Measurements from ENCODE around the gene CYP19A1. TPM values are rescaled to one million over a fixed set of nuclear protein-coding genes. Genes with fewer than 3 reads are reported as not detected.
"Not testable (repeated sequence)": the region's sequence is repeated elsewhere in the genome, so short reads cannot be mapped to it uniquely, and the experiment has no call there.

CYP19A1 gene
- total RNA-seq, 1 donor from 2014 or later, result 0.07 TPM

DNA sequence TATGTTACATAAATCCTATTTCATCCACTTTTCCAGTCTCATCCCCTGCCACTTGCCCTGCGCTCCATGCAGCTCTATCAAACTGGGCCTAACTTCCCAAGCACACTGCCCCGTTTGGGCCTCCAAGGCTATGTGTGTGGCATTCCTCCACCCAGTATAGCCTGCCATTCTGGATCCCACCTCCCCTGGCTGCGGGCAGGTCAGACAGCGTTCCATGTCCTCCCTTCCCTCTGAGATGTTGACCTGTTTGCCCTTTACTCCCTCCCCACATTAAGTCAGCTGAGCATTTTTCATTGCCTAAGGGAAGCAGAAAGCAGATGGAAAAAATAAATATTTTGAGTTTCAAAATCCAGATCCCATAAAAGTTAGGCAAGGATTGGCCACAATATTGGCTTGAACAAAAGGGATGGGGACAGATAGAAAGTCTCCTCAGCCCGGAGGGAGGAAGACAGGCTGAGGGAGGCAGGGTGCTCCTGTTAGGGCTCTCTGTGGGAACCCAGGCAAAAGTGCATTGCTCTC lies 73.3 kb downstream of the CYP19A1 start:
- intact Hi-C loops (cut with micrococcal nuclease), result no loop called here
- ChIA-PET POLR2A (no interaction called here), CTCF (no interaction called here)
- no peak for DNase-seq
- Mint-ChIP-seq H3K27ac (no peak overlapping the region), H3K9me3 (peaks cover 3% of the 10 kb centered on the region), H3K4me3 (no peak overlapping the region), H3K4me1 (peaks cover 7% of the 10 kb centered on the region), H3K36me3 (ENCODE audit: low read depth) (no peaks in the 10 kb centered on the region), H3K27me3 (peaks cover 32% of the 10 kb centered on the region)
- TF ChIP-seq, protein P1, sequence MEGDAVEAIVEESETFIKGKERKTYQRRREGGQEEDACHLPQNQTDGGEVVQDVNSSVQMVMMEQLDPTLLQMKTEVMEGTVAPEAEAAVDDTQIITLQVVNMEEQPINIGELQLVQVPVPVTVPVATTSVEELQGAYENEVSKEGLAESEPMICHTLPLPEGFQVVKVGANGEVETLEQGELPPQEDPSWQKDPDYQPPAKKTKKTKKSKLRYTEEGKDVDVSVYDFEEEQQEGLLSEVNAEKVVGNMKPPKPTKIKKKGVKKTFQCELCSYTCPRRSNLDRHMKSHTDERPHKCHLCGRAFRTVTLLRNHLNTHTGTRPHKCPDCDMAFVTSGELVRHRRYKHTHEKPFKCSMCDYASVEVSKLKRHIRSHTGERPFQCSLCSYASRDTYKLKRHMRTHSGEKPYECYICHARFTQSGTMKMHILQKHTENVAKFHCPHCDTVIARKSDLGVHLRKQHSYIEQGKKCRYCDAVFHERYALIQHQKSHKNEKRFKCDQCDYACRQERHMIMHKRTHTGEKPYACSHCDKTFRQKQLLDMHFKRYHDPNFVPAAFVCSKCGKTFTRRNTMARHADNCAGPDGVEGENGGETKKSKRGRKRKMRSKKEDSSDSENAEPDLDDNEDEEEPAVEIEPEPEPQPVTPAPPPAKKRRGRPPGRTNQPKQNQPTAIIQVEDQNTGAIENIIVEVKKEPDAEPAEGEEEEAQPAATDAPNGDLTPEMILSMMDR (IDR thresholded peaks at IDR 0.05), result no peak
- ATAC-seq (ENCODE audit: low read depth), result no peak

DNA sequence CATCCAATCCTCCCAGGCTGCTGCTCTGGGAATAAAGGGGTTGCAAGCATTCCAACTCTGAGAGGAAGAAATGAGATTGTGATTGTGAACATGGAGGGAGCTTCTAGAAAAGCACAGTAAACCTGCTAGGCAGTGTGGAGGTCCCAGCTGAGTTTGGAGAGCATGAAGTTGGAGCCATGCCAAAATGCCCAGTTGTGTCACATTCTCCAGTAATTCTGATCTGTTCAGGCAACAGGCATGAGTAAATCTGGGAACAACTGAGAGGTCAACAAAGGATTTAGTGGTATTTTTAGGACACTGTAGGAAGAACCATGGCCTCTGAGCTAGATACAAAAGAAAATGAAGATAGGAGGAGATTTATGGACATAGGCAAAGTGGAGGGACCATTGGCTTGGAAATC lies 74.7 kb downstream of the CYP19A1 start:
- DNase-seq (no peak), ATAC-seq (ENCODE audit: low read depth) (no peak)
- TF ChIP-seq, protein P1 (IDR thresholded peaks at IDR 0.05), result no peak
- intact Hi-C loops (cut with micrococcal nuclease), result no loop called here
- H3K27me3 Mint-ChIP-seq, result peaks cover 32% of the 10 kb centered on the region
- peaks cover 7% of the 10 kb centered on the region for H3K4me1 Mint-ChIP-seq
- no peak overlapping the region for H3K27ac Mint-ChIP-seq
- CTCF ChIA-PET, result no interaction called here
- no peaks in the 10 kb centered on the region for H3K36me3 Mint-ChIP-seq (ENCODE audit: low read depth)
- peaks cover 3% of the 10 kb centered on the region for H3K9me3 Mint-ChIP-seq
- POLR2A ChIA-PET, result no interaction called here
- H3K4me3 Mint-ChIP-seq, result no peak overlapping the region

- H3K9me3 Mint-ChIP-seq, result peaks cover 3% of the 10 kb centered on the region
- DNase-seq (no peak), ATAC-seq (ENCODE audit: low read depth) (no peak)
- ChIA-PET CTCF (no interaction called here), POLR2A (no interaction called here)
- no peak overlapping the region for H3K27ac Mint-ChIP-seq
- intact Hi-C loops (cut with micrococcal nuclease), result no loop called here
- H3K4me1 Mint-ChIP-seq, result peaks cover 6% of the 10 kb centered on the region
- H3K36me3 Mint-ChIP-seq (ENCODE audit: low read depth), result no peaks in the 10 kb centered on the region
- H3K4me3 Mint-ChIP-seq, result no peak overlapping the region
- TF ChIP-seq, protein P1 (IDR thresholded peaks at IDR 0.05), result no peak
- peaks cover 30% of the 10 kb centered on the region for H3K27me3 Mint-ChIP-seq
These were observed 75.3 kb downstream of the CYP19A1 start for GRCh38 chr15:51263116-51263515.

DNA sequence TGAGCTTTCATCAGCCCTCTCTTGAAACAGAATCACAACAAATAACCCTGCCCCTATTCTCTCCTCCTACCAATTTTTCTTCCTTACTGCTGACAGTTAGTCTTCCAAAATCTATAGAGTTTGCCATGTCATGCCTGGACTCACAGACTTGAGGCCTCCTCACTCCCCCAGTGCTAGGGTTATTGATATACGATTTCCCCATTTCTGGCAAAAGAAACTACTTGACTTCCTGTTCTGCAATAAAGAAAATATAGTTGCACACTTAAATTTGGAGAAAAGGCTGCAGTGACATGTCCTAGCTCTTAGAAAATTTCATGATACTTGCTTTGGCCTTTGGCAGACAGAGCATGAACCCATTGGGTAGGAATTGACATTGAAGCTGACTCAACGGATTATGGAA lies 75.9 kb downstream of the CYP19A1 start:
- intact Hi-C loops (cut with micrococcal nuclease), result no loop called here
- no peak overlapping the region for H3K4me3 Mint-ChIP-seq
- DNase-seq (no peak), ATAC-seq (ENCODE audit: low read depth) (no peak)
- peaks cover 3% of the 10 kb centered on the region for H3K9me3 Mint-ChIP-seq
- TF ChIP-seq, protein P1 (IDR thresholded peaks at IDR 0.05), result no peak
- POLR2A ChIA-PET, result no interaction called here
- peaks cover 30% of the 10 kb centered on the region for H3K27me3 Mint-ChIP-seq
- CTCF ChIA-PET, result no interaction called here
- no peaks in the 10 kb centered on the region for H3K36me3 Mint-ChIP-seq (ENCODE audit: low read depth)
- H3K27ac Mint-ChIP-seq, result no peak overlapping the region
- peaks cover 4% of the 10 kb centered on the region for H3K4me1 Mint-ChIP-seq

DNA sequence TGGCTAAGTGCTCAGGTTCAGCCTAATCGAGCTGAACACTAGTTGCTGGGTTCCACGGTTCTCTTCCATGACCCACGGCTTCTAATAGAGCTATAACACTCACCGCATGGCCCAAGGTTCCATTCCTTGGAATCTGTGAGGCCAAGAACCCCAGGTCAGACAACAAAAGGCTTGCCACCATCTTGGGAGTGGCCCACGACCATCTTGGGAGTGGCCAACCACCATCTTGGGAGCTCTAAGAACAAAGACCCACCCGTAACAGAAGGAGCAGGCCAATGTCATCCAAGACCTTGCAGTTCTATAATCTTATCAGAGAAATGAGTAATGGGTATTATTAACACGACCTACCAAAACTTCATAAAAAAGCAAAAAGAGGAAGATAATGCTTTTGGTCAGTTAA lies 77.3 kb downstream of the CYP19A1 start:
- peaks cover 28% of the 10 kb centered on the region for H3K27me3 Mint-ChIP-seq
- POLR2A ChIA-PET; DNase-seq; H3K27ac Mint-ChIP-seq; H3K4me3 Mint-ChIP-seq; H3K4me1 Mint-ChIP-seq; H3K36me3 Mint-ChIP-seq (ENCODE audit: low read depth); H3K9me3 Mint-ChIP-seq; CTCF ChIA-PET; intact Hi-C loops (cut with micrococcal nuclease); ATAC-seq (ENCODE audit: low read depth): not testable (repeated sequence)

DNA sequence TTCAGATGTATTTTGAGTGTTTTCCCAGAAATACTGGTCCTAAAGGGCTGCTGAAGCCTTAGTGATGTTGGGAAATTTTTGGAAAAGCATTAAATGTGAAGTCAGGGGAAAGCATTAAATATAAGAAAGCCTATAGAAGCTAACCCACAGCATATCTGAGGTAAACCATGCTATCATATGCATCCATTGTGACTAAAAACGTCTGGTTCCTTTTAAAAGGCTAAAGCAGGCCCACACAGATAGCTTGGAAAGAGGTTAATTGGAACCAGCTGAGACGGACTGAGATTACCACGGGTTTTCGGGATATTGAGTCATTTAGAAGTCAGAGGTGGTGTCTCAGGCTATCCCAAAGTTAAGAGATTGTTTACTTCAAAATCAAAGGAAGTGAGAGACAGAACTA lies 78.2 kb downstream of the CYP19A1 start:
- intact Hi-C loops (cut with micrococcal nuclease), result no loop called here
- H3K9me3 Mint-ChIP-seq, result peaks cover 3% of the 10 kb centered on the region
- H3K4me1 Mint-ChIP-seq, result no peaks in the 10 kb centered on the region
- CTCF ChIA-PET, result no interaction called here
- DNase-seq (no peak), ATAC-seq (ENCODE audit: low read depth) (no peak)
- H3K36me3 Mint-ChIP-seq (ENCODE audit: low read depth), result no peaks in the 10 kb centered on the region
- peaks cover 22% of the 10 kb centered on the region for H3K27me3 Mint-ChIP-seq
- TF ChIP-seq, protein P1 (IDR thresholded peaks at IDR 0.05), result no peak
- no peak overlapping the region for H3K27ac Mint-ChIP-seq
- no peak overlapping the region for H3K4me3 Mint-ChIP-seq
- POLR2A ChIA-PET, result no interaction called here

Data from activated B cell treated with CpG ODN at 0.5 μM for 24 hours (primary cell).